GM21576 (cell line): ENCODE results near the gene SLIT3.

ENCODE experiments used
- ATAC-seq: cut with Tn5 transposase; IDR thresholded peaks from one replicate; pipeline ENCODE4 v1.9.1; 2021; ENCODE audit warnings: mild to moderate bottlenecking, moderate library complexity; ENCODE audit not compliant: unreplicated experiment

Gene SLIT3

GRCh38 chr5:168728546-168729211 lies 572.3 kb downstream of the SLIT3 start:
- no peak for ATAC-seq

DNA sequence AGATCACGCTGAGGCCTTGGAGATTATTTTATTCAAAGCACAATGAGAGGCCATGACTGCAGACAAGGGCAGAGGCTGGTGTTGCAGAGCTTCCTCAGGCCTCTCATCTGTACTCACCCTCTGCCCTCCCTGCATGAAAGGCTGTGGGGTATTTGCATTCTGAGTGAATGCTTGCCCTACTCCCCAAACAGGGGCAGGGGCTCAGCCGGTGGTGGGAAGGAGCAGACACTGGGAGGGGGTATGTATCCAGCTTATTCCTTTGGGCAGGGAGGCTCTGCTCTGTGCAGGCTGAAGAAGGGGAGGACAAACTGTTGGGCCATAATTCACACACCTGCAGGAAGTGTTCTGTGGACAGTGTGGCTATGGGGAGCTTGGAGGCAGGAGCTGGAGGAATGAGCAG lies 573.4 kb downstream of the SLIT3 start:
- no peak for ATAC-seq

DNA sequence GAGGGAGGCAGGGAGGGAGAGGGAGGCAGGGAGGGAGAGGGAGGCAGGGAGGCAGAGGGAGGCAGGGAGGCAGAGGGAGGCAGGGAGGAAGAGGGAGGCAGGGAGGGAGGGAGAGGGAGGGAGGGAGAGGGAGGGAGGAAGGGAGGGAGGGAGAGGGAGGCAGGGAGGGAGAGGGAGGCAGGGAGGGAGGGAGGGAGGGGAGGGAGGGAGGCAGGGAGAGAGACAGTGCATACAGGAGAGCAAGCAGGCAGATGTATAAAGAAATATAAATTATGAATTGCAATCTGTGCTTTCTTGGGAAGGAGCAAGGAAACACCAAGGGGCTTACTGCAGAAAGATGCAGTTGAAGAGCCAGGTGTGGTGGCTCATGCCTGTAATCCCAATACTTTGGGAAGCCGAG lies 574.6 kb downstream of the SLIT3 start:
- no peak for ATAC-seq

- no peak for ATAC-seq
These were observed 576.7 kb downstream of the SLIT3 start for GRCh38 chr5:168724227-168724626.

GRCh38 chr5:168723037-168723436 lies 577.9 kb downstream of the SLIT3 start:
- no peak for ATAC-seq

- no peak for ATAC-seq
These were observed 579.0 kb downstream of the SLIT3 start for GRCh38 chr5:168721966-168722365.

GRCh38 chr5:168721002-168721753 lies 579.8 kb downstream of the SLIT3 start:
- no peak for ATAC-seq

- no peak for ATAC-seq
These were observed 580.4 kb downstream of the SLIT3 start for GRCh38 chr5:168720575-168720974.

DNA sequence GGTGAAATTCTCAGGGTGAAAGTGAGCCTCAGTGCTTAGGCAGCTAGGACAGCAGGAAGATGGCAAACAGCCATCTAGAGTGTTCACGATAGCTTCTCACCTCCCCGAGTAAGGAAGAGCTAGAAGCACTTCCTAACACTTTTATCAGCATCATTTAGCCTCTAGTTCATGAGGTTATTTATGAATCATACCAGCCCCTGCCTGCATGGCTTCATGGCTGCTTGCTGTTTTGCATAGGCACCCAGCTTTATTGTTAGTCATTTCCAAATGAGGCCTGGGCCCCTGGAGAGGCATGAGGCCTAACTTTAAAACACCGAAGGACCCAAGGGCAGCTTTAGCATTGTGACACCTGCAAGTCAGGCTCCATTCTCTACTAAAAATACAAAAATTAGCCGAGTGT lies 586.9 kb downstream of the SLIT3 start:
- ATAC-seq: no peak

GRCh38 chr5:168713051-168713450 lies 587.9 kb downstream of the SLIT3 start:
- no peak for ATAC-seq

DNA sequence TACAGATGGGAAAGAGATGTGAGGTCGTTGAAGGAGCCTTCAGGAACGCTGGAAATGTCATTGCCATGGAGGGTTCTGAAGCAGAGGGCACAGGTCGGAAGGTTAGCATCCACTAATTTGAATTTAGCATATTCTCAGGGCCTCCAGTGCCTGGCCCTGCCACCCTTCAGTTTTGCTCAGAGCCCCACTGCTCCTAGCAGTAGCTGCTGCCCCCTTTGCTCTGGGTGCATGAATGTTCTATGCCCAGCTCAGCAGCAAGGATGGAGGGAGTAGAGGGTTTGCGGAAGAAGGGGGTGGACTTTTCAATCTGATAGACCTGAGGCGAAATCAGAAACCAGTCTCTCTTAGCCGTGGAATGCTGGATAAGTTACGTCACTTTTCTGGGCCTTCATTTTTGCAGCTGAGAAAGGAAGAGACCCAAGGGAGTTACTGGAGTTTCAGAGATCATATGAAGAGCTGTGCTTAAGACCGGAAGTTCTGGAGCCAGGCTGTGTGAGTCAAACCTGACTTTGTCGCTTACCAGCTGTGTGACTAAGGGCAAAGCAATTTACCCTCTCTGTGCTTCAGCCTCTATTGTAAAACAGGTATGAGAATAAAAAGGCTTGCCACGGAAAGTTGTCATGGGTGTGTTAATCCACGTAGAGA lies 588.5 kb downstream of the SLIT3 start:
- peak; percentile 47 for ATAC-seq

DNA sequence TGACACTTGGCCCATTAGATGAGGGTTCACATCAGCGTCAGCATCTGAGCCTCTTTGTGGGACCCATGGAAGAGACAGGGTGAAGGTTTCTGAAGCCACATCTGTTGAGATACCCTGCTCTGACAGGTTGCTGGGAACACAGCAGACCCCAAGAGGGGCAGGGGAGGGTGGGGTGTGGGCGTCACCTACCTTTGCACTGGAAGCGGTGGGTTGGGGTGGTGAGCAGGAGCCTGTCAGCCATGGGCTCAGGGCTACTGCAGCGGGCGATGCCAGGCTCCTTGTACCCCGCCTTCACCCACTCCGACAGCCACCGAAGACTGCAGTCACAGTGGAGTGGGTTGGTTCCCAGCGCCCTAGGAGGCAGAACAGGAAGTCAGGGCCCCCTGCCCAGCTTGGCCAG lies 590.2 kb downstream of the SLIT3 start:
- no peak for ATAC-seq

GRCh38 chr5:168707716-168708695 lies 592.9 kb downstream of the SLIT3 start:
- ATAC-seq: no peak

DNA sequence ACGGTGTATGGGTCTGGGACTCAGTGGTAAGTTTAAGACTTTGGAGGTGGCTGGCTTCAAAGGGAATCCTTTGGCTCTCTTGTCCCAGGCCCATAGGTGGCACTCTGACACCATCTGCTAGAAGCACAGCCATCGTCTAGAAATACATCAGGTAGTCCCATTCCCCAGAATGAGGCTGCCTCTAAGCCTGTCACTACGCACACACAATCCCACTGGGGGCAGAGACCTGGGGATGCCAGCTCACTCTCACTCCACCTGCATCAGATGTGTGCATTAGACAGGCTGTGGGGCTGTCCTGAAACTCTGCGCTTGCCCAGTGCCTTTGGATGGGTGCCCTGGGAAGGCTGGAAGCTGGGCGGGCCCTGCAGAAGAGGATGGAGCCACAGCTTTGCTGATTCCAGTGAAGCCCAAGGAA lies 594.3 kb downstream of the SLIT3 start:
- ATAC-seq: no peak

DNA sequence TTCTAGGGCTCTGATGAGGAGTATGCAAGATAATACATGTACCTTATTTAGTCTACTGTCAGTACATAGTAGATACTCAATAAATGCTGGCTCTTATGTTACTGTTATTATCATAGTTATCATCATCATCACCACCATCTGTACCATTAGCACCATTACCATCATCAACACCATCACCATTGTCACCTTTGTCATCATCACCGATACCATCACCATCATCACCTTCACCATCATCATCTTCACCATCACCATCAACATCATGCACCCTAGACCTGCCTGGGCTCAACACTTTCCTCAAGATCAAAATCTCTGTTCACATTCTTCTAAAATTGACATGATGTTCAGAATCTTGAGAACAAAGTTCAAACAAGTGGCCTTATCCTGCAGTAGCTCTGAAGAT lies 595.6 kb downstream of the SLIT3 start:
- no peak for ATAC-seq

- no peak for ATAC-seq
These were observed 598.4 kb downstream of the SLIT3 start for GRCh38 chr5:168702511-168702910.

DNA sequence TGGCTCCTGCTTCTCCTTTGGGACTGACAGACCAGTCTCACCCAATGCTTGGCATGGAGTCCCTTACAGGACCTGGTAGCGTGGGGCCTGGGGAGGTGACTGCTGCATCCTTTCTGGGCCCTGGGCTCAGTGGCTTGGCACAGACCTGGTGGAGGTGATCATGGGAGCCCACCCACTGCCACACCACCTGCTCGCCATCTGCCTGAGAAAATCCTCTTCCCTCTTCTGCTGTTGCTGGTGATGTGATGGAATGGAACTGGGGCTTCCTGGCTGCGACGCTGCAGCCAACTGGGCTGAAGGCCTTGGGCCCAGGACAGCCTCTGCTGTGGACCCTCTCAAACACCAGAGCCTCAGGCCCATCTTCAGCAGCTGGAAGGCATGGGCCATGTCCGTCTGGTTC lies 599.3 kb downstream of the SLIT3 start:
- ATAC-seq: no peak

GRCh38 chr5:168699002-168699401 lies 601.9 kb downstream of the SLIT3 start:
- ATAC-seq: no peak

- ATAC-seq: no peak
These were observed 603.8 kb downstream of the SLIT3 start for GRCh38 chr5:168697034-168697720.

- ATAC-seq: no peak
These were observed 604.3 kb downstream of the SLIT3 start for GRCh38 chr5:168696611-168697010.
